ENCODE data around the gene TRIM61.
"Not testable (repeated sequence)": the region's sequence is repeated elsewhere in the genome, so short reads cannot be mapped to it uniquely, and the experiment has no call there.

Gene TRIM61

DNA sequence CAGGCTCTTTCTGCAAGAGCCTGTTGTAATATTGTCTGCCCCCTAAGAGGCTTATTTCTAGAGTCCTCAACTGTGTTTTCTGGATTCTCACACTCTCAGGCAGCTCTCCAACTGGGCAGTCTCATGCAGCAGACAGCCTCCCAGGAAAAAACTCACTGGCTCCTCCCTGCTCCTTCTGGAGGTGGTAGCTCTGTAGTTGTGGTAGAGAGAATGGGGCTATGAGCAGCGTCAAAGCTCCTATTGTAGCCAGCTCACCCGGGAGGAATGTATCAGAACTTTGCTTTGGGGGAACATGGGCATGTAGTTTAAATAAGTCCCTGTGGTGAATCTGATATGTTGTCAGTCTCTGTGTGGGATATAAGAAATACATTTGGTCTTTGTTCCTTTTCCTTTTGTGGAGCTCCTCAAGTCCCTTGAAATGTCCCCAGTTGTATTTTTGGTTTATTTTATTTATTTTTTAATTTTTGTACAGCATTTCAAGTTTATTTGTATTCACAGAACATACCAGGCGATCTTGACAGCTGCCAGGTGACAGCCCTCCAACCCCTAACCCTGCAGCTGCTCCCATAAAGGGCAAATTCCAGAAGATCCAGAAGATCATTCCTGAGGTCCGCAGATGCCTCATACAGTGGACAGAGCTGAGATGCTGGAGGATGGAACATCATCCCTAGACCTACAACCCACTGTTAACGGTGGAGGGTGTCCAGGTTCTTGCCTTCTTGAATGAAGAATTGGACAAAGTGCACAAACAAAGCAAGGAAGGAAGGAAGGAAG is 45.7 kb downstream of the TRIM61 start:
- no peak for DNase-seq
- Histone ChIP-seq H3K4me1 (ENCODE audit: insufficient read depth, low read length) (no peaks in the 10 kb centered on the region), H3K4me2 (ENCODE audit: insufficient read depth, low read length) (no peak overlapping the region), H3K27me3 (ENCODE audit: insufficient read depth, low read length, poor library complexity) (no peaks in the 10 kb centered on the region), H4K20me1 (ENCODE audit: insufficient read depth, low read length) (no peaks in the 10 kb centered on the region), H3K79me2 (ENCODE audit: insufficient read depth, low read length) (no peaks in the 10 kb centered on the region), H3K36me3 (ENCODE audit: insufficient read depth, low read length) (no peaks in the 10 kb centered on the region), H3K4me3 (ENCODE audit: low read depth in 1 of 2, low read length in 2 of 2) (no peak overlapping the region), H2AFZ (ENCODE audit: low read depth, low read length) (no peak overlapping the region), H3K27ac (ENCODE audit: low read length) (no peak overlapping the region), H3K9ac (ENCODE audit: low read depth, low read length) (no peak overlapping the region), H3K9me3 (ENCODE audit: insufficient read depth, low read length, severe bottlenecking) (no peaks in the 10 kb centered on the region)
- TF ChIP-seq, protein P1, sequence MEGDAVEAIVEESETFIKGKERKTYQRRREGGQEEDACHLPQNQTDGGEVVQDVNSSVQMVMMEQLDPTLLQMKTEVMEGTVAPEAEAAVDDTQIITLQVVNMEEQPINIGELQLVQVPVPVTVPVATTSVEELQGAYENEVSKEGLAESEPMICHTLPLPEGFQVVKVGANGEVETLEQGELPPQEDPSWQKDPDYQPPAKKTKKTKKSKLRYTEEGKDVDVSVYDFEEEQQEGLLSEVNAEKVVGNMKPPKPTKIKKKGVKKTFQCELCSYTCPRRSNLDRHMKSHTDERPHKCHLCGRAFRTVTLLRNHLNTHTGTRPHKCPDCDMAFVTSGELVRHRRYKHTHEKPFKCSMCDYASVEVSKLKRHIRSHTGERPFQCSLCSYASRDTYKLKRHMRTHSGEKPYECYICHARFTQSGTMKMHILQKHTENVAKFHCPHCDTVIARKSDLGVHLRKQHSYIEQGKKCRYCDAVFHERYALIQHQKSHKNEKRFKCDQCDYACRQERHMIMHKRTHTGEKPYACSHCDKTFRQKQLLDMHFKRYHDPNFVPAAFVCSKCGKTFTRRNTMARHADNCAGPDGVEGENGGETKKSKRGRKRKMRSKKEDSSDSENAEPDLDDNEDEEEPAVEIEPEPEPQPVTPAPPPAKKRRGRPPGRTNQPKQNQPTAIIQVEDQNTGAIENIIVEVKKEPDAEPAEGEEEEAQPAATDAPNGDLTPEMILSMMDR (IDR thresholded peaks at IDR 0.05; ENCODE audit: borderline replicate concordance, extremely low read depth, low read length, poor library complexity, severe bottlenecking), result no peak
- no peak for TF ChIP-seq EZH2 (IDR thresholded peaks at IDR 0.05; ENCODE audit: borderline replicate concordance, low read depth, low read length, severe bottlenecking)
- ATAC-seq (ENCODE audit: insufficient read depth, low read depth), result no peak

GRCh38 chr4:164930647-164931046 is 46.8 kb downstream of the TRIM61 start:
- Histone ChIP-seq H3K4me1 (ENCODE audit: insufficient read depth, low read length) (no peaks in the 10 kb centered on the region), H3K4me2 (ENCODE audit: insufficient read depth, low read length) (no peak overlapping the region), H3K4me3 (ENCODE audit: low read depth in 1 of 2, low read length in 2 of 2) (no peak overlapping the region), H3K9me3 (ENCODE audit: insufficient read depth, low read length, severe bottlenecking) (no peaks in the 10 kb centered on the region), H3K9ac (ENCODE audit: low read depth, low read length) (no peak overlapping the region), H2AFZ (ENCODE audit: low read depth, low read length) (no peak overlapping the region), H3K79me2 (ENCODE audit: insufficient read depth, low read length) (no peaks in the 10 kb centered on the region), H3K27ac (ENCODE audit: low read length) (no peak overlapping the region), H4K20me1 (ENCODE audit: insufficient read depth, low read length) (no peaks in the 10 kb centered on the region), H3K36me3 (ENCODE audit: insufficient read depth, low read length) (no peaks in the 10 kb centered on the region), H3K27me3 (ENCODE audit: insufficient read depth, low read length, poor library complexity) (no peaks in the 10 kb centered on the region)
- DNase-seq (no peak), ATAC-seq (ENCODE audit: insufficient read depth, low read depth) (no peak)
- no peak for TF ChIP-seq EZH2 (IDR thresholded peaks at IDR 0.05; ENCODE audit: borderline replicate concordance, low read depth, low read length, severe bottlenecking)
- TF ChIP-seq, protein P1 (IDR thresholded peaks at IDR 0.05; ENCODE audit: borderline replicate concordance, extremely low read depth, low read length, poor library complexity, severe bottlenecking), result no peak

DNA sequence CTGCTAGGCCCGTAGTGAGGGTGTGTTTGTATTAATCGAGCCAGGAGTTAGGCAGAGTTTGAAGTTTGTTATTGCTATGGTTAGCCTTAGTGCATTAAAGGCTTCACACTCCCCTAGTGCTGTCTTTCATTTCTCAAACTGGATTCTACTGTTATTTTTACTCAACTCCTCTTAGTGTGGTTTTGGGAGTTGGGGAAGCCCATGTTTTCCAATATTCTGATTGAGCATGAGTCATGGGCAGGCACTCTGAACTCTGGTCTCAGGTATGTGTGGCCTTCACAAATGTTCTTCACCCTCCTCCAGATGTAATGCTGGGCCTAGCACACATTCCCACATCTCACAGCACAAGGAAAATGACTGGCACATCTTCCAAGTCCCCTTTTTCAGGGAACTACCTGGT is 50.4 kb downstream of the TRIM61 start:
- H3K4me1 ChIP-seq (ENCODE audit: insufficient read depth, low read length); H2AFZ ChIP-seq (ENCODE audit: low read depth, low read length); H3K27me3 ChIP-seq (ENCODE audit: insufficient read depth, low read length, poor library complexity); DNase-seq; H3K27ac ChIP-seq (ENCODE audit: low read length); H3K9ac ChIP-seq (ENCODE audit: low read depth, low read length); H3K9me3 ChIP-seq (ENCODE audit: insufficient read depth, low read length, severe bottlenecking); H3K36me3 ChIP-seq (ENCODE audit: insufficient read depth, low read length); H3K4me2 ChIP-seq (ENCODE audit: insufficient read depth, low read length); H3K79me2 ChIP-seq (ENCODE audit: insufficient read depth, low read length); H3K4me3 ChIP-seq (ENCODE audit: low read depth in 1 of 2, low read length in 2 of 2); ATAC-seq (ENCODE audit: insufficient read depth, low read depth); H4K20me1 ChIP-seq (ENCODE audit: insufficient read depth, low read length): not testable (repeated sequence)

DNA sequence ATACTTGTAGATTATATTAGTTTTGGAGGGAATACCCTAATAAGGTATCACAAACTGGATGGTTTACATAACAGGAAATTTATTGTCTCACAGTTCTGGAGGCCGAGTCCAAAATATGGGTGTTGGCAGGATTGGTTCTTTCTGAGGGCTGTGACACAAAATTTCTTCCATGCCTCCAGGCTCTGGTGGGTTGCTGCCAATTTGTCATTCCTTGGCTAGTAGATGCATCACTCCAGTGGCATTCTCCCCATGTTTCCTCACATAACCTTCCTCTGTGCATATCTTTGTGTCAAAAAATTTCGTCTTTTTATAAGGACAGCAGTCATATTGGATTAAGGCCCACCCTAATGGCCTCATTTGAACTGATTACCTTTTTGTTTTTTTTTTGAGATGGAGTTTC is 51.2 kb downstream of the TRIM61 start:
- no peak overlapping the region for H3K9ac ChIP-seq (ENCODE audit: low read depth, low read length)
- no peak overlapping the region for H3K27ac ChIP-seq (ENCODE audit: low read length)
- H4K20me1 ChIP-seq (ENCODE audit: insufficient read depth, low read length), result no peaks in the 10 kb centered on the region
- H3K4me2 ChIP-seq (ENCODE audit: insufficient read depth, low read length), result no peak overlapping the region
- H3K36me3 ChIP-seq (ENCODE audit: insufficient read depth, low read length), result no peaks in the 10 kb centered on the region
- no peaks in the 10 kb centered on the region for H3K79me2 ChIP-seq (ENCODE audit: insufficient read depth, low read length)
- ATAC-seq (ENCODE audit: insufficient read depth, low read depth) (no peak), DNase-seq (no peak)
- no peak overlapping the region for H3K4me3 ChIP-seq (ENCODE audit: low read depth in 1 of 2, low read length in 2 of 2)
- H3K27me3 ChIP-seq (ENCODE audit: insufficient read depth, low read length, poor library complexity), result no peaks in the 10 kb centered on the region
- TF ChIP-seq, protein P1 (IDR thresholded peaks at IDR 0.05; ENCODE audit: borderline replicate concordance, extremely low read depth, low read length, poor library complexity, severe bottlenecking), result no peak
- no peak for TF ChIP-seq EZH2 (IDR thresholded peaks at IDR 0.05; ENCODE audit: borderline replicate concordance, low read depth, low read length, severe bottlenecking)
- no peaks in the 10 kb centered on the region for H3K9me3 ChIP-seq (ENCODE audit: insufficient read depth, low read length, severe bottlenecking)
- no peaks in the 10 kb centered on the region for H3K4me1 ChIP-seq (ENCODE audit: insufficient read depth, low read length)
- H2AFZ ChIP-seq (ENCODE audit: low read depth, low read length), result no peak overlapping the region
